Endothelial cell (in vitro differentiated cells): ENCODE results near the gene ULK1. TPM values are rescaled to one million over a fixed set of nuclear protein-coding genes. Genes with fewer than 3 reads are reported as not detected.

Source experiments
- DNase-seq: peaks from one replicate; pipeline ENCODE4 v3.0.0; 2021; ENCODE audit warnings: low spot score
- H3K27ac Mint-ChIP-seq: one replicate; pipeline ENCODE4 v1.8.0; 2021; ENCODE audit warnings: mixed read lengths, inconsistent platforms; ENCODE audit not compliant: unreplicated experiment
- H3K27me3 Mint-ChIP-seq: one replicate; pipeline ENCODE4 v1.8.0; 2021; ENCODE audit warnings: mild to moderate bottlenecking, moderate library complexity, mixed read lengths, inconsistent platforms; ENCODE audit not compliant: unreplicated experiment
- H3K36me3 Mint-ChIP-seq: one replicate; pipeline ENCODE4 v1.8.0; 2021; ENCODE audit warnings: mild to moderate bottlenecking, low read depth, mixed read lengths, inconsistent platforms; ENCODE audit not compliant: unreplicated experiment
- H3K4me1 Mint-ChIP-seq: one replicate; pipeline ENCODE4 v1.8.0; 2021; ENCODE audit warnings: mild to moderate bottlenecking, mixed read lengths, inconsistent platforms; ENCODE audit not compliant: unreplicated experiment
- H3K4me3 Mint-ChIP-seq: one replicate; pipeline ENCODE4 v1.8.0; 2021; ENCODE audit warnings: mild to moderate bottlenecking, mixed read lengths, inconsistent platforms; ENCODE audit not compliant: unreplicated experiment
- H3K9me3 Mint-ChIP-seq: one replicate; pipeline ENCODE4 v1.8.0; 2021; ENCODE audit warnings: mixed read lengths, inconsistent platforms; ENCODE audit not compliant: unreplicated experiment
- total RNA-seq: library from RNA; stranded (reverse); fragmentation: NEBNext Ultra II Directional; extraction: Animal tissue kit (Norgen Biotek cat#: 25700); gene quantifications from one replicate; pipeline ENCODE4 v1.2.1, GENCODE V29; 2021; ENCODE audit not compliant: unreplicated experiment
- TF ChIP-seq, protein P1 (sequence below): fragments of 200-600 bp; sonication (generic); IDR thresholded peaks from one replicate; pipeline ENCODE4 v1.5.0; 2021; ENCODE audit warnings: antibody characterized with exemption; ENCODE audit not compliant: unreplicated experiment

Gene ULK1
- total RNA-seq, 1 donor from 2014 or later = 53.7 TPM

DNA sequence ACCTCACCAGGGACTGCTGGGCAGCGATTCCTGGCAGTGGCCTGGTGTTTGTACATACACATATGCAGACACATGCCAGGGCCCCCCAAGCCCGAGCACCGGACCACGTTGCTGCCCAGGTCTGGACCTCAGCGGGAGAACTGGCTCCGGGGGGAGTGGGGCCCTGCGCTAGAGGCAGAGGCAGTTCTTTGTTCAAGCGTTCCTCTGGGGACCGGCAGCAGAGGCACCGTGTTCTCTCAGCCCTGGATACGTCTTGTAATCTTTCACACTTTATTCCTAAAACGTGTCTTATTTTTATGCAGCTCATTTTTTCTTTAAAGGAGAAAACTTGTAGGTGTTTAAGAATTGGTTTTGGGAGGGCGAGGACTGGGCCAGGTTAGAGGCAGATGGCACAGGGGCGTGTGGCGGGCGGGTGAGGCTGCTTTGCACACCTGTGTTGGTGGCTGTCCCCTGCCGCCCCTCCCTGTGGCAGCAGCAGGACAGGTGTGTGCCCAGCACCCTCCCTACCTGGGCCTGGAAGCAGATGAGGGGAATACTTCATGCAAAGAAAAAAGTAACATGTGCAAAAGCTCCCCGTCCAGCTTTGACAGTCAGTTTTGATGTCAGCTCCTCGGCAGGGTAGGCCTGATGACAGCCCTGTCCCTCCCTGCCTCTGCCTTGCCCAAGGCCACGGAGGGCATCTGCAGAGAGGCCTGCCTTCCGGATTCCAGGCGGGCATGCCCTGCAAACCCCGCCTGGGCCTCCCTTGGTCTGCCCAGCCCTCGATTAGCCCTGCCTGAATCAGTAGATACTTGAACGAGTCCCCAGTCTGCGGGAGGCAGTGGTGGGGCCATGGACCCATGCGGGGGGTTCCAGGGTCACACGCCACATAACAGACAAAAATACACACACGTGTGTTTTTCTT, 27.7 kb downstream of the ULK1 start:
- H3K36me3 Mint-ChIP-seq = peaks cover 9% of the 10 kb centered on the region
- H3K4me1 Mint-ChIP-seq = no peaks in the 10 kb centered on the region
- TF ChIP-seq, protein P1, sequence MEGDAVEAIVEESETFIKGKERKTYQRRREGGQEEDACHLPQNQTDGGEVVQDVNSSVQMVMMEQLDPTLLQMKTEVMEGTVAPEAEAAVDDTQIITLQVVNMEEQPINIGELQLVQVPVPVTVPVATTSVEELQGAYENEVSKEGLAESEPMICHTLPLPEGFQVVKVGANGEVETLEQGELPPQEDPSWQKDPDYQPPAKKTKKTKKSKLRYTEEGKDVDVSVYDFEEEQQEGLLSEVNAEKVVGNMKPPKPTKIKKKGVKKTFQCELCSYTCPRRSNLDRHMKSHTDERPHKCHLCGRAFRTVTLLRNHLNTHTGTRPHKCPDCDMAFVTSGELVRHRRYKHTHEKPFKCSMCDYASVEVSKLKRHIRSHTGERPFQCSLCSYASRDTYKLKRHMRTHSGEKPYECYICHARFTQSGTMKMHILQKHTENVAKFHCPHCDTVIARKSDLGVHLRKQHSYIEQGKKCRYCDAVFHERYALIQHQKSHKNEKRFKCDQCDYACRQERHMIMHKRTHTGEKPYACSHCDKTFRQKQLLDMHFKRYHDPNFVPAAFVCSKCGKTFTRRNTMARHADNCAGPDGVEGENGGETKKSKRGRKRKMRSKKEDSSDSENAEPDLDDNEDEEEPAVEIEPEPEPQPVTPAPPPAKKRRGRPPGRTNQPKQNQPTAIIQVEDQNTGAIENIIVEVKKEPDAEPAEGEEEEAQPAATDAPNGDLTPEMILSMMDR = no peak
- H3K4me3 Mint-ChIP-seq = peak overlapping the region; percentile 31
- peaks cover 4% of the 10 kb centered on the region for H3K27me3 Mint-ChIP-seq
- H3K9me3 Mint-ChIP-seq = no peaks in the 10 kb centered on the region
- DNase-seq = no peak
- H3K27ac Mint-ChIP-seq = peak overlapping the region; percentile 22

GRCh38 chr12:131922772-131923171, 28.4 kb downstream of the ULK1 start:
- Mint-ChIP-seq H3K4me1 (no peaks in the 10 kb centered on the region), H3K4me3 (no peak overlapping the region), H3K36me3 (peaks cover 10% of the 10 kb centered on the region), H3K27ac (peak overlapping the region; percentile 22), H3K27me3 (peaks cover 6% of the 10 kb centered on the region), H3K9me3 (no peaks in the 10 kb centered on the region)
- DNase-seq = no peak
- TF ChIP-seq, protein P1 = no peak

- TF ChIP-seq, protein P1 = no peak
- peaks cover 8% of the 10 kb centered on the region for H3K27me3 Mint-ChIP-seq
- no peak for DNase-seq
- peaks cover 14% of the 10 kb centered on the region for H3K36me3 Mint-ChIP-seq
- H3K27ac Mint-ChIP-seq = no peak overlapping the region
- no peaks in the 10 kb centered on the region for H3K4me1 Mint-ChIP-seq
- no peaks in the 10 kb centered on the region for H3K9me3 Mint-ChIP-seq
- no peak overlapping the region for H3K4me3 Mint-ChIP-seq
Measured at GRCh38 chr12:131923260-131923659, 28.8 kb downstream of the ULK1 start.

GRCh38 chr12:131927110-131928079, 33.0 kb downstream of the ULK1 start:
- DNase-seq = no peak
- Mint-ChIP-seq H3K9me3 (no peaks in the 10 kb centered on the region), H3K36me3 (peaks cover 9% of the 10 kb centered on the region), H3K27ac (no peak overlapping the region), H3K27me3 (peaks cover 7% of the 10 kb centered on the region), H3K4me3 (peak overlapping the region; percentile 92), H3K4me1 (peaks cover 5% of the 10 kb centered on the region)
- TF ChIP-seq, protein P1 = no peak
